PC-3 (cell line): Measurements from ENCODE around the gene LUC7L3. TPM values are rescaled to one million over a fixed set of nuclear protein-coding genes. Genes with fewer than 3 reads are reported as not detected.

Experiments
- ATAC-seq: fragments of 200-7000 bp; cut with Tn5 transposase; 2 replicates; pipeline ENCODE4 v1.9.1; 2020; ENCODE audit warnings: mild to moderate bottlenecking, moderate library complexity
- BruUV-seq: library from RNA; stranded (reverse); fragments of 400-500 nt; replicated peaks from 2 replicates; lab custom pipeline; 2021; lab: Mats Ljungman, UMichigan
- CTCF ChIA-PET: fragments of 300-600 bp; sonication (Branson Sonifier 250); formaldehyde crosslinking; loops from one replicate; lab custom pipeline; 2022; ENCODE audit warnings: antibody characterized with exemption; lab: Charles Lee
- POLR2A ChIA-PET: fragments of 300-600 bp; sonication (Branson Sonifier 250); formaldehyde crosslinking; loops from one replicate; lab custom pipeline; 2022; ENCODE audit warnings: antibody characterized with exemption; ENCODE audit not compliant: unreplicated experiment; lab: Charles Lee
- DNase-seq: peaks from one replicate; pipeline ENCODE4 v3.0.0-alpha.2; 2015
- H2AFZ ChIP-seq: fragments of 300-600 bp; sonication (generic); 2 replicates; pipeline ENCODE4 v1.6.0; 2016; ENCODE audit warnings: antibody characterized with exemption, low read length
- H3F3A ChIP-seq: fragments of 300-600 bp; sonication (generic); one replicate; pipeline ENCODE4 v1.6.0; 2017; ENCODE audit warnings: antibody characterized with exemption, low read length, control low read depth, mild to moderate bottlenecking; ENCODE audit not compliant: unreplicated experiment
- H3K27ac ChIP-seq: fragments of 300-600 bp; sonication (generic); 2 replicates; pipeline ENCODE4 v1.5.1; 2016; ENCODE audit warnings: mild to moderate bottlenecking, low read length
- H3K27me3 ChIP-seq: fragments of 300-600 bp; sonication (generic); 2 replicates; pipeline ENCODE4 v1.6.1; 2016; ENCODE audit warnings: low read length, mixed read lengths
- H3K36me3 ChIP-seq: fragments of 300-600 bp; sonication (generic); 2 replicates; pipeline ENCODE4 v1.6.1; 2016; ENCODE audit warnings: low read depth, mixed run types, low read length, mixed read lengths
- H3K4me1 ChIP-seq: fragments of 300-600 bp; sonication (generic); 2 replicates; pipeline ENCODE4 v1.5.1; 2016; ENCODE audit warnings: low read length; ENCODE audit not compliant: insufficient read depth
- H3K4me2 ChIP-seq: fragments of 300-600 bp; sonication (generic); 2 replicates; pipeline ENCODE4 v1.6.0; 2016; ENCODE audit warnings: low read length
- H3K4me3 ChIP-seq: fragments of 300-600 bp; sonication (generic); 2 replicates; pipeline ENCODE4 v1.5.1; 2016; ENCODE audit warnings: mild to moderate bottlenecking, low read length, mixed read lengths
- H3K79me2 ChIP-seq: fragments of 300-600 bp; sonication (generic); 2 replicates; pipeline ENCODE4 v1.6.1; 2017; ENCODE audit warnings: low read length, mixed read lengths
- H3K9ac ChIP-seq: fragments of 300-600 bp; sonication (generic); 2 replicates; pipeline ENCODE4 v1.6.0; 2016; ENCODE audit warnings: mild to moderate bottlenecking, low read length
- H3K9me2 ChIP-seq: fragments of 300-600 bp; sonication (generic); replicated peaks from 2 replicates; pipeline ENCODE4 v1.6.1; 2016; ENCODE audit warnings: mixed run types, low read length, mixed read lengths
- H3K9me3 ChIP-seq: fragments of 300-600 bp; sonication (generic); 2 replicates; pipeline ENCODE4 v1.6.1; 2016; ENCODE audit warnings: low read length, mixed read lengths
- H4K20me1 ChIP-seq: fragments of 300-600 bp; sonication (generic); 2 replicates; pipeline ENCODE4 v1.6.1; 2016; ENCODE audit warnings: low read length, mixed read lengths
- CTCF ChIP-seq: fragments of 300-600 bp; sonication (generic); conservative IDR thresholded peaks from 2 replicates; pipeline ENCODE4 v1.5.1; 2017; ENCODE audit warnings: antibody characterized with exemption, low read depth, mild to moderate bottlenecking, low read length
- EZH2 ChIP-seq: fragments of 300-600 bp; sonication (generic); IDR thresholded peaks from one replicate; pipeline ENCODE4 v1.6.1; 2017; ENCODE audit warnings: antibody characterized with exemption, mild to moderate bottlenecking, low read length; ENCODE audit not compliant: unreplicated experiment
- EZH2phosphoT487 ChIP-seq: fragments of 300-600 bp; sonication (generic); IDR thresholded peaks from 2 replicates; pipeline ENCODE4 v1.6.1; 2018; ENCODE audit warnings: mild to moderate bottlenecking, antibody characterized with exemption, low read length, borderline replicate concordance
- intact Hi-C: fragments of 100-400 bp; cut with micrococcal nuclease; formaldehyde crosslinking; loops from 2 replicates; pipeline ENCODE4 v1.9.0; 2023
- total RNA-seq: library from RNA; depleted of rRNA; stranded (reverse); fragments of >200 nt; gene quantifications from 2 replicates; pipeline ENCODE4 v1.2.3, GENCODE V29; 2014

LUC7L3 gene
- total RNA-seq, 1 experiment from 2014 or later = 43.0 TPM

- H3F3A ChIP-seq = no peaks in the 10 kb centered on the region
- BruUV-seq = no TSS peak
- no peak overlapping the region for H3K4me2 ChIP-seq
- no peak overlapping the region for H2AFZ ChIP-seq
- no peaks in the 10 kb centered on the region for H3K79me2 ChIP-seq
- H4K20me1 ChIP-seq = no peaks in the 10 kb centered on the region
- no peaks in the 10 kb centered on the region for H3K9me3 ChIP-seq
- H3K9ac ChIP-seq = no peak overlapping the region
- peaks cover 8% of the 10 kb centered on the region for H3K4me1 ChIP-seq
- H3K27ac ChIP-seq = no peak overlapping the region
- ChIA-PET CTCF (no interaction called here), POLR2A (no interaction called here)
- no peaks in the 10 kb centered on the region for H3K9me2 ChIP-seq
- ATAC-seq (no peak), DNase-seq (no peak)
- no peaks in the 10 kb centered on the region for H3K27me3 ChIP-seq
- no peaks in the 10 kb centered on the region for H3K36me3 ChIP-seq
- TF ChIP-seq CTCF (no peak), EZH2 (no peak), EZH2phosphoT487 (no peak)
- intact Hi-C loops = no loop called here
- H3K4me3 ChIP-seq = no peak overlapping the region
These were observed 50.9 kb downstream of the LUC7L3 start for GRCh38 chr17:50770346-50770745.

GRCh38 chr17:50771991-50772785 lies 52.8 kb downstream of the LUC7L3 start:
- DNase-seq = no peak
- Histone ChIP-seq H3K4me1 (peaks cover 8% of the 10 kb centered on the region), H3F3A (no peaks in the 10 kb centered on the region), H3K9me2 (no peaks in the 10 kb centered on the region), H3K79me2 (no peaks in the 10 kb centered on the region), H4K20me1 (no peaks in the 10 kb centered on the region), H2AFZ (no peak overlapping the region), H3K4me2 (no peak overlapping the region), H3K9ac (no peak overlapping the region), H3K4me3 (no peak overlapping the region), H3K27ac (no peak overlapping the region), H3K9me3 (no peaks in the 10 kb centered on the region), H3K27me3 (no peaks in the 10 kb centered on the region), H3K36me3 (no peaks in the 10 kb centered on the region)
- BruUV-seq = no TSS peak
- TF ChIP-seq CTCF = no peak
- TF ChIP-seq EZH2phosphoT487 = no peak
- TF ChIP-seq EZH2 = no peak
- ATAC-seq = no peak
- intact Hi-C loops = no loop called here
- POLR2A ChIA-PET = no interaction called here
- CTCF ChIA-PET = interaction anchor here (0.6 kb wide), 1 partner anchor 99 kb away, joined by 3 read pairs; no protein-coding TSS in a partner anchor
